Ovary (tissue), 9 donors: ENCODE results near the gene DHX16. TPM values are rescaled to one million over a fixed set of nuclear protein-coding genes. Genes with fewer than 3 reads are reported as not detected.

ENCODE experiments used
- DNase-seq, 5 donors: peaks; one replicate each; pipeline ENCODE4 v3.0.0-alpha.2; 2019 to 2020
- H3K27ac ChIP-seq, 2 donors: fragments of 200-600 bp; one replicate each; pipeline versions ENCODE4 v1.5.1 to v1.8.0; 2019 to 2022
- H3K27me3 ChIP-seq: fragments of 200-600 bp; one replicate; pipeline ENCODE4 v1.8.0; 2022
- H3K36me3 ChIP-seq: fragments of 200-600 bp; sonication (generic); one replicate; pipeline ENCODE4 v1.5.1; 2019
- H3K4me1 ChIP-seq: one replicate; pipeline ENCODE4 v1.8.1; 2013; ENCODE audit warnings: mild to moderate bottlenecking, moderate library complexity; ENCODE audit not compliant: insufficient read depth
- H3K4me3 ChIP-seq: fragments of 200-600 bp; sonication (generic); one replicate; pipeline ENCODE4 v1.5.1; 2017
- H3K9me3 ChIP-seq, 2 donors: fragments of 200-600 bp in 1 of 2; sonication (generic) in 1 of 2; one replicate each; pipeline versions ENCODE4 v1.5.1 to v1.8.1; 2013 to 2019; ENCODE audit warnings: mild to moderate bottlenecking in 1 of 2, moderate library complexity in 1 of 2
- CTCF ChIP-seq, 3 donors: fragments of 450-650 bp in 2 of 3; fragments of 200-600 bp in 1 of 3; IDR thresholded peaks; one replicate each; pipeline versions ENCODE4 v1.5.1 to v1.8.0; 2016 to 2022; ENCODE audit warnings: antibody characterized with exemption in 3 of 3, mild to moderate bottlenecking in 1 of 3
- EP300 ChIP-seq: sonication (generic); formaldehyde crosslinking; IDR thresholded peaks from one replicate; pipeline ENCODE4 v1.6.1; 2017; ENCODE audit warnings: antibody characterized with exemption
- POLR2A ChIP-seq: fragments of 450-650 bp; IDR thresholded peaks from one replicate; pipeline ENCODE4 v1.6.1; 2017; ENCODE audit warnings: antibody characterized with exemption, mild to moderate bottlenecking, moderate library complexity
- WGBS, 3 donors: extraction: QIAGEN DNeasy Blood & Tissue Kit in 1 of 3; methylation state at CpG; one replicate each; pipeline versions ENCODE4 v1.1.5 to v1.1.7; 2013 to 2017; 5-methylcytosine and 5-hydroxymethylcytosine counted together
- intact Hi-C, 4 donors: fragments of 100-400 bp; cut with DNase I; formaldehyde crosslinking; loops; one replicate each; pipeline versions ENCODE4 v1.11.0 to v1.15.1; 2022 to 2023
- polyA plus RNA-seq, 2 donors: library from polyadenylated mRNA; stranded (reverse); fragments of 200-250 nt in 1 of 2; fragments of 350-450 nt in 1 of 2; fragmentation: Illumina TruSeq in 1 of 2; extraction: RNeasy Lipid Tissue Mini Kit (QIAGEN cat#74804) in 1 of 2; gene quantifications; one replicate each; pipeline ENCODE4 v1.2.3, GENCODE V29; 2013 to 2014
- total RNA-seq, 7 donors: library from RNA; depleted of rRNA in 2 of 7; stranded (reverse); fragments of >200 nt in 2 of 7; fragmentation: NEBNext Ultra II Directional in 3 of 7; extraction: Animal tissue kit (Norgen Biotek cat#: 25700) in 3 of 7; gene quantifications; one replicate each; pipeline versions ENCODE4 v1.1.0 to v1.2.4, GENCODE V29; 2016 to 2023
- donor health status: DM: no; HTN: no; CAD: no; lungs with moderate emphysema.
- donor health status: DM: no; HTN: no; CAD: no.
- donor health status: Bipolar disorder and iron deficiency.
- donor health status: DM: yes; HTN: yes; CAD: no.
- donor health status: DM: no; HTN: no; CAD: no.
- donor health status: DM: yes; HTN: yes; CAD: no.

The DHX16 gene
- total and polyA plus RNA-seq, 9 donors: 18.0 to 27.4 (median 22.5) TPM

GRCh38 chr6:30613251-30614043 lies 59.4 kb downstream of the DHX16 start:
- intact Hi-C loops: no loop called here
- Histone ChIP-seq H3K4me3 (no peak overlapping the region), H3K4me1 (peaks cover 11% of the 10 kb centered on the region), H3K27me3 (no peaks in the 10 kb centered on the region), H3K9me3 (no peaks in the 10 kb centered on the region), H3K27ac (peak overlapping the region in 1 of 2 donors; percentile 95), H3K36me3 (no peaks in the 10 kb centered on the region)
- DNase-seq: no peak
- no peak for TF ChIP-seq CTCF (IDR thresholded peaks at IDR 0.05)
- TF ChIP-seq POLR2A: no peak
- TF ChIP-seq EP300: no peak

GRCh38 chr6:30612687-30613248 lies 60.0 kb downstream of the DHX16 start:
- H3K4me1 ChIP-seq: peaks cover 10% of the 10 kb centered on the region
- DNase-seq: no peak
- H3K9me3 ChIP-seq: no peaks in the 10 kb centered on the region
- intact Hi-C loops: no loop called here
- no peak overlapping the region for H3K4me3 ChIP-seq
- H3K27ac ChIP-seq: peak overlapping the region in 1 of 2 donors; percentile 22
- no peaks in the 10 kb centered on the region for H3K27me3 ChIP-seq
- WGBS, 3 donors: 17 to 29% (median 24%) methylated on average over 6 of the region's 6 CpGs
- H3K36me3 ChIP-seq: no peaks in the 10 kb centered on the region
- TF ChIP-seq EP300: no peak

- WGBS, 3 donors: 40 to 51% (median 51%) methylated on average over 1 of the region's 1 CpG
- H3K27ac ChIP-seq: no peak overlapping the region
- H3K36me3 ChIP-seq: no peaks in the 10 kb centered on the region
- no peak for DNase-seq
- H3K4me3 ChIP-seq: no peak overlapping the region
- H3K27me3 ChIP-seq: no peaks in the 10 kb centered on the region
- intact Hi-C loops: no loop called here
- H3K9me3 ChIP-seq: no peaks in the 10 kb centered on the region
- H3K4me1 ChIP-seq: peaks cover 10% of the 10 kb centered on the region
- TF ChIP-seq EP300 (no peak), CTCF (IDR thresholded peaks at IDR 0.05) (peak in 1 of 3 donors; percentile 32)
These were observed 60.6 kb downstream of the DHX16 start for GRCh38 chr6:30612213-30612612.

GRCh38 chr6:30611856-30612194 lies 61.0 kb downstream of the DHX16 start:
- 27 to 35% (median 32%) methylated on average over 2 of the region's 2 CpGs for WGBS, 3 donors
- TF ChIP-seq EP300: no peak
- no peak for TF ChIP-seq CTCF (IDR thresholded peaks at IDR 0.05)
- no peak for TF ChIP-seq POLR2A
- Histone ChIP-seq H3K4me3 (no peak overlapping the region), H3K9me3 (no peaks in the 10 kb centered on the region), H3K27me3 (no peaks in the 10 kb centered on the region), H3K4me1 (peaks cover 10% of the 10 kb centered on the region), H3K36me3 (no peaks in the 10 kb centered on the region), H3K27ac (no peak overlapping the region)
- intact Hi-C loops: no loop called here
- no peak for DNase-seq

- 30 to 39% (median 32%) methylated on average over 9 of the region's 9 CpGs for WGBS, 3 donors
- DNase-seq: no peak
- Histone ChIP-seq H3K9me3 (no peaks in the 10 kb centered on the region), H3K27ac (no peak overlapping the region), H3K27me3 (no peaks in the 10 kb centered on the region), H3K4me1 (peaks cover 10% of the 10 kb centered on the region), H3K36me3 (no peaks in the 10 kb centered on the region), H3K4me3 (no peak overlapping the region)
- TF ChIP-seq EP300 (no peak), CTCF (IDR thresholded peaks at IDR 0.05) (no peak), POLR2A (no peak)
- intact Hi-C loops: no loop called here
These were observed 61.5 kb downstream of the DHX16 start for GRCh38 chr6:30611150-30611855.
